HEK293 (cell line): Measurements from ENCODE around the gene PTPN18.

Source experiments
- CTCF ChIA-PET: fragments of 350-600 bp; formaldehyde crosslinking; extraction: SDS; loops from one replicate; lab custom pipeline; 2021; ENCODE audit warnings: antibody characterized with exemption; lab: Yijun Ruan, JAX
- POLR2A ChIA-PET: fragments of 300-600 bp; formaldehyde crosslinking; extraction: SDS; loops from one replicate; lab custom pipeline; 2020; ENCODE audit warnings: antibody characterized with exemption, inconsistent platforms; lab: Yijun Ruan, JAX
- H3K27ac ChIP-seq: fragments of 200-500 bp; sonication (Bioruptor generic); 2 replicates; pipeline ENCODE4 v1.5.1; 2014; ENCODE audit warnings: low read depth, low read length, control low read depth, inconsistent platforms; ENCODE audit errors: extremely low read depth
- H3K36me3 ChIP-seq, 2 experiments: fragments of 200-500 bp in 1 of 2; sonication (Bioruptor generic) in 1 of 2; 1 replicate in 1 of 2; 2 replicates in 1 of 2; pipeline ENCODE4 v1.5.1; 2014 to 2017; ENCODE audit warnings: inconsistent platforms in 2 of 2, low read length in 2 of 2; ENCODE audit not compliant: control insufficient read depth in 2 of 2, insufficient read depth in 1 of 2
- H3K4me1 ChIP-seq: fragments of 200-500 bp; sonication (Bioruptor generic); 2 replicates; pipeline ENCODE4 v1.5.1; 2014; ENCODE audit warnings: mild to moderate bottlenecking, low read length, inconsistent platforms; ENCODE audit not compliant: control insufficient read depth, insufficient read depth
- H3K4me3 ChIP-seq: 2 replicates; pipeline ENCODE4 v1.5.1; 2011; ENCODE audit warnings: low read depth, mild to moderate bottlenecking, control low read depth, low read length, moderate library complexity
- H3K9me3 ChIP-seq: fragments of 200-500 bp; sonication (Bioruptor generic); 2 replicates; pipeline ENCODE4 v1.5.1; 2014; ENCODE audit warnings: low read depth, low read length, inconsistent platforms; ENCODE audit not compliant: control insufficient read depth, insufficient read depth
- ATF2 ChIP-seq: fragments of 450-650 bp; formaldehyde crosslinking; IDR thresholded peaks from 2 replicates; pipeline ENCODE4 v1.5.1; 2016; ENCODE audit warnings: missing biosample characterization, missing genetic modification characterization, low read depth
- ELK4 ChIP-seq: IDR thresholded peaks from 2 replicates; pipeline ENCODE4 v1.6.1; 2011; ENCODE audit warnings: mild to moderate bottlenecking, low read depth, low read length, borderline replicate concordance
- GFI1B ChIP-seq: fragments of 450-650 bp; formaldehyde crosslinking; IDR thresholded peaks from 2 replicates; pipeline ENCODE4 v1.5.1; 2016; ENCODE audit warnings: missing biosample characterization, missing genetic modification characterization
- OVOL3 ChIP-seq: fragments of 450-650 bp; formaldehyde crosslinking; IDR thresholded peaks from 2 replicates; pipeline ENCODE4 v1.5.1; 2016; ENCODE audit warnings: missing biosample characterization, missing genetic modification characterization
- REPIN1 ChIP-seq: fragments of 450-650 bp; formaldehyde crosslinking; IDR thresholded peaks from 2 replicates; pipeline ENCODE4 v1.5.1; 2017; ENCODE audit warnings: missing biosample characterization, missing genetic modification characterization, low read depth
- TRIM28 ChIP-seq: IDR thresholded peaks from 2 replicates; pipeline ENCODE4 v1.6.1; 2011; ENCODE audit warnings: low read length, control low read depth, borderline replicate concordance
- ZBTB11 ChIP-seq: fragments of 450-650 bp; formaldehyde crosslinking; conservative IDR thresholded peaks from 2 replicates; pipeline ENCODE4 v1.5.1; 2016; ENCODE audit warnings: low read depth, missing biosample characterization, missing genetic modification characterization
- ZFP41 ChIP-seq: fragments of 450-650 bp; formaldehyde crosslinking; IDR thresholded peaks from 2 replicates; pipeline ENCODE4 v1.5.1; 2016; ENCODE audit warnings: missing biosample characterization, missing genetic modification characterization, borderline replicate concordance
- ZNF239 ChIP-seq: fragments of 450-650 bp; formaldehyde crosslinking; IDR thresholded peaks from 2 replicates; pipeline ENCODE4 v1.5.1; 2016; ENCODE audit warnings: missing biosample characterization, missing genetic modification characterization
- ZNF266 ChIP-seq: fragments of 450-650 bp; formaldehyde crosslinking; IDR thresholded peaks from 2 replicates; pipeline ENCODE4 v1.5.1; 2016; ENCODE audit warnings: missing biosample characterization, missing genetic modification characterization, low read depth
- ZNF549 ChIP-seq: fragments of 450-650 bp; IDR thresholded peaks from 2 replicates; pipeline ENCODE4 v1.5.1; 2018; ENCODE audit warnings: missing biosample characterization, missing genetic modification characterization, mild to moderate bottlenecking, inconsistent platforms, moderate library complexity
- ZNF558 ChIP-seq: fragments of 450-650 bp; formaldehyde crosslinking; IDR thresholded peaks from 2 replicates; pipeline ENCODE4 v1.5.1; 2016; ENCODE audit warnings: missing biosample characterization, missing genetic modification characterization
- ZNF621 ChIP-seq: fragments of 450-650 bp; formaldehyde crosslinking; IDR thresholded peaks from 2 replicates; pipeline ENCODE4 v1.5.1; 2017; ENCODE audit warnings: missing biosample characterization, missing genetic modification characterization
- ZNF776 ChIP-seq: fragments of 450-650 bp; formaldehyde crosslinking; IDR thresholded peaks from 2 replicates; pipeline ENCODE4 v1.5.0; 2017; ENCODE audit warnings: missing biosample characterization, missing genetic modification characterization, borderline replicate concordance

Gene PTPN18

DNA sequence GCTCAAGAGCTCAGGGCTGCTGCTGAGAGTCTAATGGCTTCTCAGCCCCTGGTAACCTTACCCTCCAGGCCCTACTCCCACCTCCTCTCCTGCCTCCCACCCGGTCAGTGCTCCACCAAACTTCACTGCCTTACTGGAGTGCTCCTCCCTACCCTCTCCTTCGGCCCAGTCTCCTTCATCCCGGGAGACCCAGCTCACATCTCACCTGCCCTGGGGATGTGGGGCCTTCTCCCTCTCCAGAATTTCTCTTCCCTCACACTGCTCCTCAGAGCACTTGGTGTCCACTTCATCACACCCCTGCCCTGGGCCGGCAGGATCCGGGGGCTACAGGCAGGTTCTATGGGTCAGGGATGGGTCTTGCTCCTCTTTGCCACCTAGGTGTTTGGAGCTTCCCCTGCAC lies 21.6 kb downstream of the PTPN18 start:
- no peaks in the 10 kb centered on the region for H3K9me3 ChIP-seq
- ChIA-PET POLR2A (interaction anchor here (1.7 kb wide), 1 partner anchor 13 kb away, joined by 11 read pairs; no protein-coding TSS in a partner anchor), CTCF (no interaction called here)
- no peaks in the 10 kb centered on the region for H3K4me1 ChIP-seq
- no peak overlapping the region for H3K4me3 ChIP-seq
- no peak overlapping the region for H3K27ac ChIP-seq
- peaks cover 0 to 6% of the 10 kb centered on the region in 2 experiments; a peak in 1 of 3 replicates for H3K36me3 ChIP-seq
- TF ChIP-seq ZNF621 (tag by site-specific recombination) (no peak), ZNF239 (tag by site-specific recombination) (no peak), ATF2 (tag by site-specific recombination) (no peak)
- TF ChIP-seq, all 188 proteins: peak for 0

- no peak overlapping the region for H3K4me3 ChIP-seq
These were observed 22.5 kb downstream of the PTPN18 start for GRCh38 chr2:130378206-130378897.

GRCh38 chr2:130378898-130379214 lies 23.0 kb downstream of the PTPN18 start:
- Histone ChIP-seq H3K4me1 (no peaks in the 10 kb centered on the region), H3K9me3 (no peaks in the 10 kb centered on the region), H3K36me3 (peaks cover 0 to 6% of the 10 kb centered on the region in 2 experiments; a peak in 1 of 3 replicates), H3K4me3 (no peak overlapping the region), H3K27ac (no peak overlapping the region)
- ChIA-PET POLR2A (interaction anchor here (0.5 kb wide), 1 partner anchor 1506 kb away, joined by 4 read pairs; no protein-coding TSS in a partner anchor), CTCF (interaction anchor here (0.9 to 1.8 kb wide), 2 partner anchors 9 to 23 kb away, joined by 3 to 7 read pairs; partner anchors contain the start of gene PTPN18)
- no peak for TF ChIP-seq ELK4

More at GRCh38 chr2:130378206-130378897, 22.5 kb downstream of the PTPN18 start:
- POLR2A ChIA-PET: no interaction called here
- H3K36me3 ChIP-seq: peaks cover 0 to 6% of the 10 kb centered on the region in 2 experiments; a peak in 1 of 3 replicates
- no peak for TF ChIP-seq ZNF776 (tag by site-specific recombination)
- no peak for TF ChIP-seq ZFP41 (tag by site-specific recombination)
- TF ChIP-seq ATF2 (tag by site-specific recombination): no peak
- no peak for TF ChIP-seq TRIM28
- TF ChIP-seq ZNF558: no peak
- no peak for TF ChIP-seq ZNF549 (tag by site-specific recombination)
- TF ChIP-seq, all 188 proteins: peak for 0
- Histone ChIP-seq H3K4me1 (no peaks in the 10 kb centered on the region), H3K9me3 (no peaks in the 10 kb centered on the region), H3K27ac (no peak overlapping the region)
- CTCF ChIA-PET: interaction anchor here (0.9 to 1.8 kb wide), 2 partner anchors 9 to 23 kb away, joined by 3 to 7 read pairs; partner anchors contain the start of gene PTPN18

DNA sequence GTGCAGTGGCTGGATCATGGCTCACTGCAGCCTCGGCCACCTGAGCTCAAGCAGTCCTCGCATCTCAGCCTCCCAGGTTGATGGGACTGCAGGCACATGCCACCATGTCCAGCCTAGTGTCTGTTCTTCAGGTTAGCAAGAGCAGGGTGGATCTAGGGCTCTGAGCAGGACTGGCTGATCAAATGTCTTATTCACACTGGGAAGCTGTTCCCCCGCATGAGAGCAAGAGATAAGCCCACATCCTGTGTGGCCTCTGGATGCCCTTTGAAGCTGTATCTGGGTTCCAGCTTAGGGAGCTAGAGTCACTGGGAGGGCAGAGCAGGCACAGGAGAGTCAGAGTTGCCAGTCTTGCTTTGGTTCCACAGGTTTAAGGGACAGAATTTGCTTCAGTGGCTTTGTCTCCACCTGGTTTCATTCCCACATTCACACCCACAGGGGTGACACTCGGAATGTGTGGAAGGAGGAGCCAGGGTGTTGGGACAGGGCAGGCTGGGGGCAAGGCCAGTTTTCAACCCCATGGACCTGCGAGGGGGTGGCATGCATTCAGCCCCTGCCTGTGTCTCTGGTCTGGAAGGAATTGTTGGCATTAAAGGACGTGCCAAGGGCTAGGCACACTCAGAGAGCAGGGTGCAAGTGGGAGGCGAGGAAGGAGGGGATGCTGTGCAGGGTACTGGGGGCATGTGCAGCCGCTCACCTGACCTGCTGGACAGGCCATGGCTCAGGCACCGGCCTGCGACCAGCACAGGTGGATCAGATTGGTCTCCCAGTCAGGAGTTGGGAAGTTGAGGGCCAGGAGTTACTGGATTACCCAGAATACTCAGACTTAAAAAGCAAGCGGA lies 24.5 kb downstream of the PTPN18 start:
- no peaks in the 10 kb centered on the region for H3K4me1 ChIP-seq
- no peak for TF ChIP-seq REPIN1
- TF ChIP-seq GFI1B (tag by site-specific recombination): no peak
- no peak for TF ChIP-seq OVOL3 (tag by site-specific recombination)
- TF ChIP-seq ZBTB11 (tag by site-specific recombination): no peak
- no peak for TF ChIP-seq ZNF266 (tag by site-specific recombination)
- POLR2A ChIA-PET: no interaction called here
- CTCF ChIA-PET: interaction anchor here (0.6 kb wide), 1 partner anchor 57 kb away, joined by 3 read pairs; no protein-coding TSS in a partner anchor
- H3K4me3 ChIP-seq: no peak overlapping the region
- no peak overlapping the region for H3K27ac ChIP-seq
- peaks cover 0 to 6% of the 10 kb centered on the region in 2 experiments; a peak in 1 of 3 replicates for H3K36me3 ChIP-seq
- no peaks in the 10 kb centered on the region for H3K9me3 ChIP-seq
